Epidermal melanocyte (primary cell): Measurements from ENCODE around the gene NPDC1.

Experiments
- DNase-seq: peaks from one replicate; pipeline ENCODE4 v3.0.0; 2011; ENCODE audit warnings: low spot score; ENCODE audit not compliant: insufficient read length

The NPDC1 gene

GRCh38 chr9:137056739-137057415 is 10.9 kb upstream of the NPDC1 start:
- no peak for DNase-seq

GRCh38 chr9:137055385-137056364 is 9.7 kb upstream of the NPDC1 start:
- peak; percentile 95 for DNase-seq

- no peak for DNase-seq
These were observed 9.0 kb upstream of the NPDC1 start for GRCh38 chr9:137054932-137055384.

GRCh38 chr9:137053944-137054931 is 8.3 kb upstream of the NPDC1 start, which contains the start of gene ENTPD2:
ENTPD2 (minus strand) TSS chr9:137054061; CDS start chr9:137053997, 64 bp downstream.
- no peak for DNase-seq

- no peak for DNase-seq
These were observed 7.3 kb upstream of the NPDC1 start for GRCh38 chr9:137052998-137053943.

- no peak for DNase-seq
These were observed 6.3 kb upstream of the NPDC1 start for GRCh38 chr9:137052293-137052692.

- no peak for DNase-seq
These were observed 5.3 kb upstream of the NPDC1 start for GRCh38 chr9:137051145-137051724.

- DNase-seq: no peak
These were observed 4.6 kb upstream of the NPDC1 start for GRCh38 chr9:137050570-137050969.

GRCh38 chr9:137049544-137050449 is 3.8 kb upstream of the NPDC1 start:
- DNase-seq: no peak

GRCh38 chr9:137048655-137049543 is 2.9 kb upstream of the NPDC1 start:
- DNase-seq: no peak

GRCh38 chr9:137045294-137046087 is 486 bp downstream of the NPDC1 start:
- no peak for DNase-seq

GRCh38 chr9:137044502-137045177 is 1.3 kb downstream of the NPDC1 start:
- no peak for DNase-seq

GRCh38 chr9:137044037-137044436 is 1.9 kb downstream of the NPDC1 start:
- no peak for DNase-seq

- no peak for DNase-seq
These were observed 2.9 kb downstream of the NPDC1 start for GRCh38 chr9:137042751-137043727.

- no peak for DNase-seq
These were observed 4.9 kb downstream of the NPDC1 start for GRCh38 chr9:137041124-137041523.
